NB4 (cell line): ENCODE data around the gene PLEKHF1.

ENCODE experiments used
- CTCF ChIP-seq: IDR thresholded peaks from one replicate; pipeline ENCODE4 v1.5.1; 2012; ENCODE audit warnings: low read depth, low read length
- MAX ChIP-seq: IDR thresholded peaks from 2 replicates; pipeline ENCODE4 v1.6.1; 2011; ENCODE audit warnings: low read depth, low read length

- TF ChIP-seq CTCF (no peak), MAX (no peak)
Measured at GRCh38 chr19:29717051-29717450, 51.8 kb downstream of the PLEKHF1 start.
